HG02840 (cell line): Measurements from ENCODE around the gene FKTN.

Source experiments
- ATAC-seq: cut with Tn5 transposase; IDR thresholded peaks from one replicate; pipeline ENCODE4 v1.9.1; 2021; ENCODE audit warnings: mild to moderate bottlenecking, moderate library complexity, moderate number of reproducible peaks; ENCODE audit not compliant: unreplicated experiment, low FRiP score

Gene FKTN

DNA sequence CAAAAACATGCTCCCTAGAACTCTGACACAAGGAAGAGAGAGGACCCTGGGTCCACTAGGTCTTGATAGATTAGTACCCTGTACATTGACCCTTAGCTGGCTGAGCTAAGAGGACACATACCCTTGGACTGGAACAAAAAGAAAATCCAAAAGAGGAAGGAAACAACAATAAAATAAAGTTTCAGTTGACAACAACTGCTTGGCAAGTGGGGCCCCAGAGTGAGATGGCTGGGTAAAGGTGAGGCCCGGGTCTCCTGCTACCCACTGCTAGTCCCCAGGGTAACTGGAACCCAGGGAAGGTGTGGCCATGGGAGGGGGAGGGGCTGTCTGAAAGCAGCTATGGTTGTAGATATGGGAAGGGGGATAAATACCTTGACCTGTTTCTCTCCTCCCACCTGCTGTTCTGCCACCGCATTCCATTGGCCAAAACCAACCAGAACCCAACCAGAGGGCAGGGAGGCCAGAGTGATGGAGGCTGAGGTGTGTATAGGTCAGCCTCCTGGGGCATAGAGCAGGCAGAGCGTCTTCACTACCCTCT lies 116.0 kb downstream of the FKTN start:
- ATAC-seq, result no peak

- ATAC-seq, result no peak
Observed at GRCh38 chr9:105676351-105676923, 118.5 kb downstream of the FKTN start.

GRCh38 chr9:105678163-105678562 lies 120.2 kb downstream of the FKTN start:
- ATAC-seq, result no peak

GRCh38 chr9:105678781-105679180 lies 120.8 kb downstream of the FKTN start:
- ATAC-seq, result no peak

GRCh38 chr9:105679257-105680022 lies 121.5 kb downstream of the FKTN start:
- no peak for ATAC-seq

DNA sequence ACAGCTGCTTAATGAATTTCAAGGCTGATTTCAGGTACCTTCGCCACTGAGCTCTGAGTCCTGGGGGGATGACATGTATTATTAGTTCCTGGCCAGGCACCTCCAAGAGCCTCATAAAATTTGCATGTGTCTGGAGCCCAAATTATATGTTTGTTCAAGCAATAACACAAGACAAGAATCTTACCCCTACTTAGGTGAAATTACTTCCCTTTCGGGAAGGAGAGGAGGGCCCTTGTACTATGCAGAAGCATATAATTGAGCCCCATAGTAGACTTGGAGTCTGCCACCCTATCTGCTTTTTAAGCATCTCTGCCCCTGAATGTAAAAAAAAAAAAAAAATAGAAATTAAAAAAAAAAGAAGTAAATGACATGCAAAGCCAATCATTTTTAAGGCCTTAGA lies 123.4 kb downstream of the FKTN start:
- ATAC-seq, result no peak

GRCh38 chr9:105681724-105682123 lies 123.8 kb downstream of the FKTN start:
- no peak for ATAC-seq

DNA sequence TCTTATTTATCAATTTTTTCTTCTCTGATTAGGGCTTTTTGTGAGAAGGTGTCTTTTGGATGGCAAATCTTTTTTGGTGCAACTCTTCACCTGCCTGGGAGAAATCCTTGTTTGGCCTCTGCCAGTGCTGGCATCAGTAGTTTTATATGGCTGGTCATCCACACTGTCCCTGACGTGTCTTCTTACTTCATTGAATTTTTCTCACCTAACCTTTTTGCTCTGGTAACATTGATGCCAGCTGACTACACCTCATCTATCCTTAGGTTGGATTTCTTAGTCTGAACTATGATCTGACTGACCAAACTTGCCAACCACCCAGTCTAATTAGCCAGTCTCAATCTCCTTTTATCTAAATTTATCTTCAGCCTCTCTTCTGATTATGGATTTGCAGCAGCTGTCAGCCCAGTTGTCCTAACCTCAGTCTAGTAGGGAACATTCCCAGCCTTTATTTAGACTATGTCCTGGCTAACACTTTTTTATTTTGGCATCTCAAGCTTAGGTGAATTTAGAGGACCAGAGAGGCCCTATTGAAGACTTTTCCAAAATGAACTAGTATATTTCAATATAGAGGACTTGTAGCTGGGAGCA lies 125.9 kb downstream of the FKTN start:
- no peak for ATAC-seq

DNA sequence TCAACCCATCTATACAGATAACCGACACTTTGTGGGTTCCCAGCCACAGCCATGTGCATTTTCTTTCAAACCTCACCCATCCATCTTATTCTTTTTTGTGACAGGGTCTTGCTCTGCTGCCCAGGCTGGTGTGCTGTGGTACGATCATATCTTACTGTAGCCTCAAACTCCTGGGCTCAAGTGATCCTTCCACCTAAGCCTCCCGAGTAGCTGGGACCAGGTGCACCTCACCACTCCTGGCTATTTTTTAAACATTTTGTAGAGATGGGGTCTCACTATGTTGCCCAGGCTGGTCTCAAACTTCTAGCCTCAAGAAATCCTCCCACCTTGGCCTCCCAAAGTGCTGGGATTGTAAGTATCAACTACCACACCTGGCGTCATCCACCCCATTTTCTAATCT lies 129.0 kb downstream of the FKTN start:
- ATAC-seq, result no peak
